Measurements from ENCODE around the gene DMRT3. TPM values are rescaled to one million over a fixed set of nuclear protein-coding genes. Genes with fewer than 3 reads are reported as not detected.

The DMRT3 gene
- total RNA-seq, 4 donors from 2014 or later: not detected

GRCh38 chr9:1025131-1025530, 48.7 kb downstream of the DMRT3 start:
- TF ChIP-seq POLR2A (IDR thresholded peaks at IDR 0.05) (no peak), CTCF (IDR thresholded peaks at IDR 0.05) (no peak), POLR2AphosphoS5 (IDR thresholded peaks at IDR 0.05) (no peak), EP300 (IDR thresholded peaks at IDR 0.05; ENCODE audit: low read depth) (no peak)
- H3K27ac ChIP-seq: no peak overlapping the region
- no peaks in the 10 kb centered on the region for H3K4me1 ChIP-seq
- 74% methylated on average over 8 of the region's 8 CpGs; no CpG with 5 or more reads in 1 of the 2 donors for WGBS, 2 donors (ENCODE audit: low coverage in 1 of 2)
- H3K36me3 ChIP-seq: no peaks in the 10 kb centered on the region
- intact Hi-C loops (cut with DNase I; ENCODE audit: low total_unique reads): no loop called here
- H3K4me3 ChIP-seq: no peak overlapping the region
- peaks cover 37% of the 10 kb centered on the region for H3K27me3 ChIP-seq
- in situ Hi-C loops (cut with MboI; ENCODE audit: low pct_ligation_motif_present in 1 of 4, low pct_unique_long_range_greater_than_20kb in 1 of 4, low sequenced_read_pairs in 3 of 4): no loop called here
- H3K9me3 ChIP-seq: peaks cover 0 to 5% of the 10 kb centered on the region in 2 donors
- no peak for DNase-seq

GRCh38 chr9:1026219-1026618, 49.8 kb downstream of the DMRT3 start:
- TF ChIP-seq EP300 (IDR thresholded peaks at IDR 0.05; ENCODE audit: low read depth) (no peak), CTCF (IDR thresholded peaks at IDR 0.05) (no peak), POLR2AphosphoS5 (IDR thresholded peaks at IDR 0.05) (no peak), POLR2A (IDR thresholded peaks at IDR 0.05) (no peak)

GRCh38 chr9:1028501-1029190, 52.2 kb downstream of the DMRT3 start:
- DNase-seq: no peak
- Histone ChIP-seq H3K4me3 (no peak overlapping the region), H3K9me3 (no peaks in the 10 kb centered on the region), H3K27me3 (peaks cover 43% of the 10 kb centered on the region), H3K27ac (no peak overlapping the region), H3K36me3 (no peaks in the 10 kb centered on the region), H3K4me1 (no peaks in the 10 kb centered on the region)
- intact Hi-C loops (cut with DNase I; ENCODE audit: low total_unique reads) (no loop called here), in situ Hi-C loops (cut with MboI; ENCODE audit: low pct_ligation_motif_present in 1 of 4, low pct_unique_long_range_greater_than_20kb in 1 of 4, low sequenced_read_pairs in 3 of 4) (no loop called here)
- TF ChIP-seq POLR2AphosphoS5 (IDR thresholded peaks at IDR 0.05) (no peak), EP300 (IDR thresholded peaks at IDR 0.05; ENCODE audit: low read depth) (no peak), POLR2A (IDR thresholded peaks at IDR 0.05) (no peak), CTCF (IDR thresholded peaks at IDR 0.05) (no peak)
- 69% methylated on average over 8 of the region's 8 CpGs for WGBS, 2 donors (ENCODE audit: low coverage in 1 of 2)

More at GRCh38 chr9:1026219-1026618, 49.8 kb downstream of the DMRT3 start:
- no peaks in the 10 kb centered on the region for H3K4me1 ChIP-seq
- no peak overlapping the region for H3K4me3 ChIP-seq
- no peak overlapping the region for H3K27ac ChIP-seq
- no peak for DNase-seq
- peaks cover 0 to 5% of the 10 kb centered on the region in 2 donors for H3K9me3 ChIP-seq
- peaks cover 34% of the 10 kb centered on the region for H3K27me3 ChIP-seq
- in situ Hi-C loops (cut with MboI; ENCODE audit: low pct_ligation_motif_present in 1 of 4, low pct_unique_long_range_greater_than_20kb in 1 of 4, low sequenced_read_pairs in 3 of 4) (no loop called here), intact Hi-C loops (cut with DNase I; ENCODE audit: low total_unique reads) (no loop called here)
- no peaks in the 10 kb centered on the region for H3K36me3 ChIP-seq

- 74 to 80% methylated on average over 2 to 14 of the region's 14 CpGs for WGBS, 2 donors (ENCODE audit: low coverage in 1 of 2)
- peaks cover 55% of the 10 kb centered on the region for H3K27me3 ChIP-seq
- H3K27ac ChIP-seq: no peak overlapping the region
- in situ Hi-C loops (cut with MboI; ENCODE audit: low pct_ligation_motif_present in 1 of 4, low pct_unique_long_range_greater_than_20kb in 1 of 4, low sequenced_read_pairs in 3 of 4): no loop called here
- no peaks in the 10 kb centered on the region for H3K4me1 ChIP-seq
- no peak for TF ChIP-seq CTCF (IDR thresholded peaks at IDR 0.05)
- TF ChIP-seq POLR2AphosphoS5 (IDR thresholded peaks at IDR 0.05): no peak
- no peak for TF ChIP-seq POLR2A (IDR thresholded peaks at IDR 0.05)
- no peak for TF ChIP-seq EP300 (IDR thresholded peaks at IDR 0.05; ENCODE audit: low read depth)
- DNase-seq: no peak
- H3K4me3 ChIP-seq: no peak overlapping the region
- no peaks in the 10 kb centered on the region for H3K9me3 ChIP-seq
- intact Hi-C loops (cut with DNase I; ENCODE audit: low total_unique reads): no loop called here
- no peaks in the 10 kb centered on the region for H3K36me3 ChIP-seq
These were observed 55.6 kb downstream of the DMRT3 start for GRCh38 chr9:1031951-1032601.
